TTC549 (cell line): ENCODE data around the gene CDHR5.

ENCODE experiments used
- FAIRE-seq: peaks from 2 replicates; lab custom pipeline; 2012; peaks lifted over from hg19 to GRCh38; lab: Jason Lieb, UNC

Gene CDHR5

GRCh38 chr11:610146-610801, 14.5 kb downstream of the CDHR5 start:
- no peak for FAIRE-seq

- no peak for FAIRE-seq
Observed at GRCh38 chr11:609341-609811, 15.4 kb downstream of the CDHR5 start.

- FAIRE-seq: no peak
Observed at GRCh38 chr11:608791-609251, 15.9 kb downstream of the CDHR5 start.

- FAIRE-seq: no peak
Observed at GRCh38 chr11:607971-608659, 16.6 kb downstream of the CDHR5 start.

- no peak for FAIRE-seq
Observed at GRCh38 chr11:607020-607780, 17.6 kb downstream of the CDHR5 start.

GRCh38 chr11:606245-606644, 18.5 kb downstream of the CDHR5 start:
- FAIRE-seq: no peak

- FAIRE-seq: no peak
Observed at GRCh38 chr11:605286-606129, 19.2 kb downstream of the CDHR5 start.

- FAIRE-seq: no peak
Observed at GRCh38 chr11:603154-603553, 21.6 kb downstream of the CDHR5 start.

GRCh38 chr11:601573-602245, 23.0 kb downstream of the CDHR5 start:
- FAIRE-seq: no peak

GRCh38 chr11:598005-598680, 26.6 kb downstream of the CDHR5 start:
- no peak for FAIRE-seq

- FAIRE-seq: no peak
Observed at GRCh38 chr11:597166-597725, 27.5 kb downstream of the CDHR5 start.

GRCh38 chr11:596374-596773, 28.4 kb downstream of the CDHR5 start:
- FAIRE-seq: no peak

GRCh38 chr11:595400-595799, 29.4 kb downstream of the CDHR5 start:
- no peak for FAIRE-seq

- FAIRE-seq: no peak
Observed at GRCh38 chr11:593347-593746, 31.4 kb downstream of the CDHR5 start.

GRCh38 chr11:592918-593317, 31.8 kb downstream of the CDHR5 start:
- no peak for FAIRE-seq

GRCh38 chr11:592501-592900, 32.3 kb downstream of the CDHR5 start:
- no peak for FAIRE-seq

- no peak for FAIRE-seq
Observed at GRCh38 chr11:590997-591396, 33.8 kb downstream of the CDHR5 start.

- FAIRE-seq: no peak
Observed at GRCh38 chr11:589798-590197, 35.0 kb downstream of the CDHR5 start.

- no peak for FAIRE-seq
Observed at GRCh38 chr11:587978-588380, 36.8 kb downstream of the CDHR5 start.

- no peak for FAIRE-seq
Observed at GRCh38 chr11:587546-587945, 37.2 kb downstream of the CDHR5 start.
